ENCODE data around the gene MRM2.

Gene MRM2

GRCh38 chr7:2220954-2221353, 21.1 kb downstream of the MRM2 start:
- Histone ChIP-seq H3K27ac (ENCODE audit: low read length) (no peak overlapping the region), H3K36me3 (replicated peaks; ENCODE audit: insufficient read depth, low read length) (no peaks in the 10 kb centered on the region), H3F3A (ENCODE audit: insufficient read depth, low read length) (no peaks in the 10 kb centered on the region), H4K20me1 (ENCODE audit: insufficient read depth, low read length) (no peaks in the 10 kb centered on the region), H3K9me2 (replicated peaks; ENCODE audit: insufficient read depth, low read length) (no peaks in the 10 kb centered on the region), H2AFZ (ENCODE audit: low read length) (no peak overlapping the region), H3K4me3 (ENCODE audit: low read length) (no peak overlapping the region), H3K27me3 (replicated peaks; ENCODE audit: insufficient read depth, low read length) (no peaks in the 10 kb centered on the region), H3K9me3 (replicated peaks; ENCODE audit: insufficient read depth, low read length) (no peaks in the 10 kb centered on the region), H3K9ac (ENCODE audit: low read length) (no peak overlapping the region), H3K4me2 (ENCODE audit: low read depth, low read length) (no peak overlapping the region), H3K79me2 (ENCODE audit: low read length) (peaks cover 2% of the 10 kb centered on the region; the same call in 1 of the 2 replicates), H3K4me1 (ENCODE audit: low read length) (no peaks in the 10 kb centered on the region)
- no peak for DNase-seq
- TF ChIP-seq EZH2 (optimal IDR thresholded peaks at IDR 0.05; ENCODE audit: low read depth, low read length) (no peak), EZH2phosphoT487 (IDR thresholded peaks at IDR 0.05; ENCODE audit: low read length) (no peak), CTCF (IDR thresholded peaks at IDR 0.05; ENCODE audit: low read length) (no peak)

- no peak overlapping the region for H3K4me3 ChIP-seq (ENCODE audit: low read length)
- H3K9me2 ChIP-seq (replicated peaks; ENCODE audit: insufficient read depth, low read length): no peaks in the 10 kb centered on the region
- no peak overlapping the region for H2AFZ ChIP-seq (ENCODE audit: low read length)
- H3K27ac ChIP-seq (ENCODE audit: low read length): no peak overlapping the region
- no peak overlapping the region for H3K9ac ChIP-seq (ENCODE audit: low read length)
- H4K20me1 ChIP-seq (ENCODE audit: insufficient read depth, low read length): no peaks in the 10 kb centered on the region
- TF ChIP-seq EZH2phosphoT487 (IDR thresholded peaks at IDR 0.05; ENCODE audit: low read length) (no peak), CTCF (IDR thresholded peaks at IDR 0.05; ENCODE audit: low read length) (no peak), EZH2 (optimal IDR thresholded peaks at IDR 0.05; ENCODE audit: low read depth, low read length) (no peak)
- H3K79me2 ChIP-seq (ENCODE audit: low read length): peaks cover 2% of the 10 kb centered on the region; the same call in 1 of the 2 replicates
- no peaks in the 10 kb centered on the region for H3K9me3 ChIP-seq (replicated peaks; ENCODE audit: insufficient read depth, low read length)
- no peaks in the 10 kb centered on the region for H3K36me3 ChIP-seq (replicated peaks; ENCODE audit: insufficient read depth, low read length)
- H3K4me1 ChIP-seq (ENCODE audit: low read length): no peaks in the 10 kb centered on the region
- no peak for DNase-seq
- no peak overlapping the region for H3K4me2 ChIP-seq (ENCODE audit: low read depth, low read length)
- no peaks in the 10 kb centered on the region for H3K27me3 ChIP-seq (replicated peaks; ENCODE audit: insufficient read depth, low read length)
- no peaks in the 10 kb centered on the region for H3F3A ChIP-seq (ENCODE audit: insufficient read depth, low read length)
Measured at GRCh38 chr7:2220506-2220905, 21.5 kb downstream of the MRM2 start.

DNA sequence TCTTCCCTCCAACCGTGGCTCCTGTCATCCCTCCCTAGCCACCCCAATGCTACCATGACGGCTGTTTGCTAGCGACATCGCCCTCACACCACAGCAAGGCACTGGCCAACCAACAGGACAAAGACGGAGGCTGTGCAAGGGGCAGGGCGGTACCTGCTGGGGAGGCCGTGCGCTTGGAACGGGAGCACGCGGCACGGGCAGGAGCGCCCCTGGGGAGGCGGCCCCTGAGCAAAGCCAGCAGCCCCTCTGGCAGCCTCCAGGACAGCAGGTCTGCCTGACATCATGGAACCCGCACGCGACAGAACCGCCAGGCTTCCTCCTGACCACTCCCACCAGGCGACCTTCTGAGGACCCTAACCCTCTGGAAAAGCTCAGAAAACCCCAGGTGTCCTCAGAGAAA, 22.0 kb downstream of the MRM2 start:
- Histone ChIP-seq H3K79me2 (ENCODE audit: low read length) (peaks cover 2% of the 10 kb centered on the region; the same call in 1 of the 2 replicates), H3K36me3 (replicated peaks; ENCODE audit: insufficient read depth, low read length) (no peaks in the 10 kb centered on the region)

GRCh38 chr7:2219606-2220005, 22.4 kb downstream of the MRM2 start:
- Histone ChIP-seq H3K4me2 (ENCODE audit: low read depth, low read length) (no peak overlapping the region), H2AFZ (ENCODE audit: low read length) (no peak overlapping the region), H3K9ac (ENCODE audit: low read length) (no peak overlapping the region), H3K36me3 (replicated peaks; ENCODE audit: insufficient read depth, low read length) (no peaks in the 10 kb centered on the region), H3K9me2 (replicated peaks; ENCODE audit: insufficient read depth, low read length) (no peaks in the 10 kb centered on the region), H3K27me3 (replicated peaks; ENCODE audit: insufficient read depth, low read length) (no peaks in the 10 kb centered on the region), H4K20me1 (ENCODE audit: insufficient read depth, low read length) (no peaks in the 10 kb centered on the region), H3K4me1 (ENCODE audit: low read length) (no peaks in the 10 kb centered on the region), H3K79me2 (ENCODE audit: low read length) (peaks cover 2% of the 10 kb centered on the region; the same call in 1 of the 2 replicates), H3K4me3 (ENCODE audit: low read length) (no peak overlapping the region), H3K27ac (ENCODE audit: low read length) (no peak overlapping the region), H3F3A (ENCODE audit: insufficient read depth, low read length) (no peaks in the 10 kb centered on the region), H3K9me3 (replicated peaks; ENCODE audit: insufficient read depth, low read length) (no peaks in the 10 kb centered on the region)
- DNase-seq: no peak
- TF ChIP-seq EZH2phosphoT487 (IDR thresholded peaks at IDR 0.05; ENCODE audit: low read length) (no peak), EZH2 (optimal IDR thresholded peaks at IDR 0.05; ENCODE audit: low read depth, low read length) (no peak), CTCF (IDR thresholded peaks at IDR 0.05; ENCODE audit: low read length) (no peak)

More for the DNA sequence above, 22.0 kb downstream of the MRM2 start:
- H3K4me3 ChIP-seq (ENCODE audit: low read length): no peak overlapping the region
- no peaks in the 10 kb centered on the region for H3K9me2 ChIP-seq (replicated peaks; ENCODE audit: insufficient read depth, low read length)
- H4K20me1 ChIP-seq (ENCODE audit: insufficient read depth, low read length): no peaks in the 10 kb centered on the region
- H3K4me2 ChIP-seq (ENCODE audit: low read depth, low read length): no peak overlapping the region
- H3K27ac ChIP-seq (ENCODE audit: low read length): no peak overlapping the region
- H3K4me1 ChIP-seq (ENCODE audit: low read length): no peaks in the 10 kb centered on the region
- H3K9ac ChIP-seq (ENCODE audit: low read length): no peak overlapping the region
- H3K9me3 ChIP-seq (replicated peaks; ENCODE audit: insufficient read depth, low read length): no peaks in the 10 kb centered on the region
- TF ChIP-seq EZH2 (optimal IDR thresholded peaks at IDR 0.05; ENCODE audit: low read depth, low read length) (no peak), EZH2phosphoT487 (IDR thresholded peaks at IDR 0.05; ENCODE audit: low read length) (no peak)
- no peak for DNase-seq
- no peaks in the 10 kb centered on the region for H3K27me3 ChIP-seq (replicated peaks; ENCODE audit: insufficient read depth, low read length)
- no peaks in the 10 kb centered on the region for H3F3A ChIP-seq (ENCODE audit: insufficient read depth, low read length)
- H2AFZ ChIP-seq (ENCODE audit: low read length): no peak overlapping the region
